K562 (cell line): ENCODE results near the gene NPDC1.

Experiments
- HIVEP1 ChIP-seq: fragments of 250-450 bp; sonication (Bioruptor Pico); IDR thresholded peaks from 2 replicates; pipeline ENCODE4 v1.4.0; 2020; ENCODE audit warnings: mild to moderate bottlenecking
- RAD21 ChIP-seq, 2 experiments: fragments of 250-450 bp in 1 of 2; fragments of 450-650 bp in 1 of 2; sonication (Bioruptor Pico) in 1 of 2; formaldehyde crosslinking in 1 of 2; IDR thresholded peaks in 1 of 2; conservative IDR thresholded peaks in 1 of 2; 2 replicates each; pipeline versions ENCODE4 v1.4.0 to v1.8.0; 2020 to 2022; ENCODE audit warnings: mild to moderate bottlenecking in 2 of 2, moderate library complexity in 1 of 2
- SREBF2 ChIP-seq: sonication (generic); formaldehyde crosslinking; IDR thresholded peaks from 2 replicates; pipeline ENCODE4 v1.4.0; 2020; ENCODE audit warnings: mild to moderate bottlenecking, missing genetic modification reagents

- TF ChIP-seq RAD21 (CRISPR knock-in tag; conservative IDR thresholded peaks at IDR 0.05 in 1 of 2, IDR thresholded peaks at IDR 0.05 in 1 of 2) (no peak), SREBF2 (CRISPR knock-in tag) (no peak), HIVEP1 (no peak)
Observed at GRCh38 chr9:137031904-137032640, 13.9 kb downstream of the NPDC1 start, which contains the start of gene FUT7.
